ENCODE data around the gene VCL.
A peak's percentile ranks its signal among the peaks of the same experiment; 100 is the strongest.
"Not testable (repeated sequence)": the region's sequence is repeated elsewhere in the genome, so short reads cannot be mapped to it uniquely, and the experiment has no call there.

Gene VCL

DNA sequence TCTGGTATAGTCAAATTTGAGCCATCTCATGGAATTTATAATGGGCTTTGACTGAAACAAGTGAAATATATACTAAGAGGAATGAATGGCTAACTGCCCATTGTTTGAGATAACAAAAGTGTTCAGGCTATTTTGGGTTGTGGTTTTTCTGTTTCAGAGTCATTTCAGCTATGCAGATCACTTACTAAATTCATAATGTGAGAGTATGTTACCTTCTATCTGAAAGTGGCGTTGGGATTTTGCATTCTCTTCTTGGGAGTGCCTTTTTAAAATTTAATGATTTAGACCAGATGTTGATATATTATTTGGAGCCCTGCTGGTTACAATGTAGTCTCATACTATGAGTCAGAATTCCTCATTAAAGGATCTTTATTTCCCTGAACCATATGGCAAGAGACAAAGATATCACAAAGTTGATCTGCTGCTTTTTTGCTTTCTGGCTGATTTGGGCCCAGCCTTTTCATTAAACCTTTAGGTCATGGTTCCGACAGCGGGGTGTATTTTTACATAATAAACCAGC lies 10.4 kb downstream of the VCL start:
- DNase-seq: no peak
- in situ Hi-C loops (cut with HindIII; ENCODE audit: low pct_ligation_motif_present, low sequenced_read_pairs): no loop called here
- Histone ChIP-seq H3K4me3 (ENCODE audit: low read depth, low read length) (no peak overlapping the region), H3K27ac (peak overlapping the region; percentile 47), H3K36me3 (replicated peaks) (peaks cover 20% of the 10 kb centered on the region), H3K27me3 (replicated peaks) (no peaks in the 10 kb centered on the region)
- TF ChIP-seq CTCF (IDR thresholded peaks at IDR 0.05; ENCODE audit: low read depth, low read length, missing control alignments): no peak

DNA sequence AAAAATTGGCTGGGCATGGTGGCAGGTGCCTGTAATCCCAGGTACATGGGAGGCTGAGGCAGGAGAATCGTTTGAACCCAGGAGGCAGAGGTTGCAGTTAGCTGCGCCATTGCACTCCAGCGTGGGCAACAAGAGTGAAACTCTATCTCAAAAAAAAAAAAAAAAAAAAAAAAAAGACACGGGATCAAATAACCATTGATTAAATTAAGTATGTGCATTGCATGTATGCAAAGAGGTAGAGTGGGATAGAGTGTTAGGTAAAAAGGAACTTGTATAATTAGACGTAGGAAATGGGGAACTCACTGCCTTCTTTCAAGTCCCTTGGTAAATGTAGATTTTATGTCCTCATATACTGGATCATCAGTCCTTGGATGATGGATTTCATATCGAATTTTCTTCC lies 13.1 kb downstream of the VCL start:
- Histone ChIP-seq H3K27ac (peak overlapping the region; percentile 25), H3K36me3 (replicated peaks) (peaks cover 19% of the 10 kb centered on the region), H3K27me3 (replicated peaks) (no peaks in the 10 kb centered on the region), H3K4me3 (ENCODE audit: low read depth, low read length) (no peak overlapping the region)
- no peak for TF ChIP-seq CTCF (IDR thresholded peaks at IDR 0.05; ENCODE audit: low read depth, low read length, missing control alignments)
- in situ Hi-C loops (cut with HindIII; ENCODE audit: low pct_ligation_motif_present, low sequenced_read_pairs): no loop called here
- DNase-seq: no peak

DNA sequence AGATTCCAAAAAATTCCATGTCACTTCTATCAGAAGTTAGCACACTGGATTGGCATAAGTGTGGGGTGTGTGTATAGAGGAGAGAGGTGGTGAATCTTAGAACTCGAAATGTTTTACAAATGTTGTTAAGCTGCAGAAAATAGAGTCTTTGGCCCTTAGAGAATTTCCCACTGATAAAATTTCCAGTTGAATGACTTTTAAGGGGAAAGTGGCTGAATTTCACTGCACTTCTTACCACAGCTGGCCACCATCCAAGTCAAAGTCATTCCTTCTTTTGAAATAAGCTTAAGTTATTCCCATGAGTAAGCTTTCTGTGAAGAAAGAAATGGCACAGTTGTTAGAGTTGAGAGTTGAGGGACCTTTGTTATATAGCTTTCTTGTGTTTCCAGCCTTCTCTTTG lies 13.9 kb downstream of the VCL start:
- H3K4me3 ChIP-seq (ENCODE audit: low read depth, low read length): no peak overlapping the region
- H3K27ac ChIP-seq: peak overlapping the region; percentile 25
- peaks cover 21% of the 10 kb centered on the region for H3K36me3 ChIP-seq (replicated peaks)
- in situ Hi-C loops (cut with HindIII; ENCODE audit: low pct_ligation_motif_present, low sequenced_read_pairs): no loop called here
- DNase-seq: peak; percentile 83
- H3K27me3 ChIP-seq (replicated peaks): no peaks in the 10 kb centered on the region
- no peak for TF ChIP-seq CTCF (IDR thresholded peaks at IDR 0.05; ENCODE audit: low read depth, low read length, missing control alignments)

DNA sequence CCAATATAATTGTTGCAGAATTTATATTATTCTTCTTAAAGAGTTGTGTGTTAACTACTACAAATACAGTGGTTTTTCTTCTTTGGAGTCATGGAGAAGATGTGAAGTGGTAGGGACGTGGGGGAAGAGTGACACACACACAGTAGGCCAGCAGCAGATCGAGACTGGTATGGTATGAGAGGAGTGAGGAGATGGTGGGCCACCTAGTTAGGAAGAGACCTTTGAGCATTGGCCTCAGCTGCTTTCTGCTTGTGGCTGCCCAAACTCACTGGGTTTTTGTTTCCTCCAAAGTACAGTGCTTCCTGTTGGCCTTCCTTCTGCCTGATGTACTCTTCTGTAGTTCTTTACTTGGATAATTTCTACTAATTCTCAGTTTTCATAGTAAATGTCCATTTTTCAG lies 14.6 kb downstream of the VCL start:
- no peak for TF ChIP-seq CTCF (IDR thresholded peaks at IDR 0.05; ENCODE audit: low read depth, low read length, missing control alignments)
- H3K4me3 ChIP-seq (ENCODE audit: low read depth, low read length): no peak overlapping the region

GRCh38 chr10:74013004-74013403 lies 15.1 kb downstream of the VCL start:
- Histone ChIP-seq H3K27ac (no peak overlapping the region), H3K36me3 (replicated peaks) (peaks cover 17% of the 10 kb centered on the region), H3K4me3 (ENCODE audit: low read depth, low read length) (no peak overlapping the region), H3K27me3 (replicated peaks) (no peaks in the 10 kb centered on the region)
- DNase-seq: no peak
- in situ Hi-C loops (cut with HindIII; ENCODE audit: low pct_ligation_motif_present, low sequenced_read_pairs): no loop called here
- TF ChIP-seq CTCF (IDR thresholded peaks at IDR 0.05; ENCODE audit: low read depth, low read length, missing control alignments): no peak

More for the DNA sequence above, 14.6 kb downstream of the VCL start:
- no peak for DNase-seq
- in situ Hi-C loops (cut with HindIII; ENCODE audit: low pct_ligation_motif_present, low sequenced_read_pairs): no loop called here
- Histone ChIP-seq H3K36me3 (replicated peaks) (peaks cover 17% of the 10 kb centered on the region), H3K27ac (peak overlapping the region; percentile 25), H3K27me3 (replicated peaks) (no peaks in the 10 kb centered on the region)

GRCh38 chr10:74014574-74014973 lies 16.7 kb downstream of the VCL start:
- H3K27me3 ChIP-seq (replicated peaks); H3K4me3 ChIP-seq (ENCODE audit: low read depth, low read length); in situ Hi-C loops (cut with HindIII; ENCODE audit: low pct_ligation_motif_present, low sequenced_read_pairs); H3K27ac ChIP-seq; DNase-seq: not testable (repeated sequence)
- H3K36me3 ChIP-seq (replicated peaks): peaks cover 17% of the 10 kb centered on the region
